Measurements from ENCODE around the gene CFB.
"Not testable (repeated sequence)": the region's sequence is repeated elsewhere in the genome, so short reads cannot be mapped to it uniquely, and the experiment has no call there.

The CFB gene

GRCh38 chr6:31915351-31915750 lies 30.5 kb upstream of the CFB start:
- no peak for DNase-seq

GRCh38 chr6:31915756-31916155 lies 30.1 kb upstream of the CFB start:
- no peak for DNase-seq

- no peak for DNase-seq
Observed at GRCh38 chr6:31918069-31918720, 27.7 kb upstream of the CFB start.

GRCh38 chr6:31919624-31920303 lies 26.1 kb upstream of the CFB start:
- no peak for DNase-seq

GRCh38 chr6:31920811-31921210 lies 25.1 kb upstream of the CFB start:
- no peak for DNase-seq

- no peak for DNase-seq
Observed at GRCh38 chr6:31922942-31923341, 23.0 kb upstream of the CFB start.

- no peak for DNase-seq
Observed at GRCh38 chr6:31927242-31927862, 18.5 kb upstream of the CFB start, which contains the start of gene C2. Gene C2, plus strand, starts transcription at chr6:31927717. Its CDS starts 36 bp downstream, at chr6:31927753.

- DNase-seq, result no peak
Observed at GRCh38 chr6:31927863-31928671, 17.8 kb upstream of the CFB start.

GRCh38 chr6:31928672-31928939 lies 17.3 kb upstream of the CFB start:
- DNase-seq, result no peak

GRCh38 chr6:31930962-31931361 lies 14.9 kb upstream of the CFB start:
- DNase-seq, result no peak

GRCh38 chr6:31932137-31932536 lies 13.8 kb upstream of the CFB start:
- not testable (repeated sequence) for DNase-seq

GRCh38 chr6:31933537-31933936 lies 12.4 kb upstream of the CFB start:
- no peak for DNase-seq

- DNase-seq, result no peak
Observed at GRCh38 chr6:31935021-31935420, 10.9 kb upstream of the CFB start.

GRCh38 chr6:31935823-31936222 lies 10.1 kb upstream of the CFB start:
- no peak for DNase-seq

GRCh38 chr6:31940256-31940664 lies 5.6 kb upstream of the CFB start:
- peak; percentile 9 for DNase-seq

GRCh38 chr6:31943742-31944141 lies 2.2 kb upstream of the CFB start:
- DNase-seq, result no peak

GRCh38 chr6:31945154-31945506 lies 765 bp upstream of the CFB start:
- DNase-seq, result no peak

- no peak for DNase-seq
Observed at GRCh38 chr6:31946370-31946885, 533 bp downstream of the CFB start.

GRCh38 chr6:31947070-31947675 lies 1.3 kb downstream of the CFB start:
- DNase-seq, result no peak

GRCh38 chr6:31947864-31948263 lies 2.0 kb downstream of the CFB start:
- no peak for DNase-seq

GRCh38 chr6:31948306-31948705 lies 2.4 kb downstream of the CFB start:
- DNase-seq, result no peak

GRCh38 chr6:31948753-31949413 lies 3.0 kb downstream of the CFB start:
- peak; percentile 55 for DNase-seq
